ENCODE data around the gene RAD51.
"Not testable (repeated sequence)": the region's sequence is repeated elsewhere in the genome, so short reads cannot be mapped to it uniquely, and the experiment has no call there.

RAD51 gene

GRCh38 chr15:40694688-40695468 is at the start of gene RAD51:
TSS of gene RAD51 (plus strand) at chr15:40695174. CDS start at chr15:40698759, 3,585 bp downstream.
- DNase-seq (ENCODE audit: low read depth in 2 of 2) = peak; percentile 86 to 92

- no peak for DNase-seq (ENCODE audit: low read depth in 2 of 2)
These were observed 47.5 kb upstream of the RAD51 start for GRCh38 chr15:40647523-40647922.

GRCh38 chr15:40650479-40650878 is 44.5 kb upstream of the RAD51 start:
- no peak for DNase-seq (ENCODE audit: low read depth in 2 of 2)

- no peak for DNase-seq (ENCODE audit: low read depth in 2 of 2)
These were observed 34.3 kb upstream of the RAD51 start for GRCh38 chr15:40660686-40661085.

- DNase-seq (ENCODE audit: low read depth in 2 of 2) = no peak
These were observed 30.1 kb upstream of the RAD51 start for GRCh38 chr15:40664909-40665308.

GRCh38 chr15:40676290-40676689 is 18.7 kb upstream of the RAD51 start:
- not testable (repeated sequence) for DNase-seq (ENCODE audit: low read depth in 2 of 2)

GRCh38 chr15:40676906-40677305 is 18.1 kb upstream of the RAD51 start:
- DNase-seq (ENCODE audit: low read depth in 2 of 2) = not testable (repeated sequence)

GRCh38 chr15:40680151-40680550 is 14.8 kb upstream of the RAD51 start:
- DNase-seq (ENCODE audit: low read depth in 2 of 2) = no peak

- not testable (repeated sequence) for DNase-seq (ENCODE audit: low read depth in 2 of 2)
These were observed 14.0 kb upstream of the RAD51 start for GRCh38 chr15:40680959-40681358.

- DNase-seq (ENCODE audit: low read depth in 2 of 2) = no peak
These were observed 10.6 kb upstream of the RAD51 start for GRCh38 chr15:40684381-40684780.

- DNase-seq (ENCODE audit: low read depth in 2 of 2) = no peak
These were observed 9.6 kb upstream of the RAD51 start for GRCh38 chr15:40685376-40685775.

- DNase-seq (ENCODE audit: low read depth in 2 of 2) = no peak
These were observed 5.8 kb upstream of the RAD51 start for GRCh38 chr15:40688932-40689799.

- no peak for DNase-seq (ENCODE audit: low read depth in 2 of 2)
These were observed 3.2 kb upstream of the RAD51 start for GRCh38 chr15:40691737-40692136.

GRCh38 chr15:40693904-40694687 is 878 bp upstream of the RAD51 start:
- DNase-seq (ENCODE audit: low read depth in 2 of 2) = no peak

GRCh38 chr15:40695469-40695890 is 506 bp downstream of the RAD51 start:
- DNase-seq (ENCODE audit: low read depth in 2 of 2) = peak in 1 of 2 donors; percentile 12

GRCh38 chr15:40696228-40696627 is 1.3 kb downstream of the RAD51 start:
- no peak for DNase-seq (ENCODE audit: low read depth in 2 of 2)

- DNase-seq (ENCODE audit: low read depth in 2 of 2) = no peak
These were observed 2.9 kb downstream of the RAD51 start for GRCh38 chr15:40697916-40698315.

GRCh38 chr15:40702077-40702476 is 7.1 kb downstream of the RAD51 start:
- DNase-seq (ENCODE audit: low read depth in 2 of 2) = no peak

GRCh38 chr15:40706121-40706520 is 11.1 kb downstream of the RAD51 start:
- DNase-seq (ENCODE audit: low read depth in 2 of 2) = no peak

GRCh38 chr15:40714144-40714543 is 19.2 kb downstream of the RAD51 start:
- DNase-seq (ENCODE audit: low read depth in 2 of 2) = no peak

- no peak for DNase-seq (ENCODE audit: low read depth in 2 of 2)
These were observed 21.2 kb downstream of the RAD51 start for GRCh38 chr15:40716165-40716564.

- DNase-seq (ENCODE audit: low read depth in 2 of 2) = no peak
These were observed 26.7 kb downstream of the RAD51 start for GRCh38 chr15:40721701-40722100.

Data from stimulated activated CD8-positive, alpha-beta memory T cell treated with anti-CD3 and anti-CD28 coated beads, Interleukin-2, amount 100 ng/mL, for 48 hours (primary cell).